Choroid plexus epithelial cell (primary cell): ENCODE measurements around the gene CD22.

Experiments used
- DNase-seq: peaks from one replicate; pipeline ENCODE4 v3.0.0-alpha.2; 2010; ENCODE audit warnings: low read depth
- H3K4me3 ChIP-seq: 2 replicates; pipeline ENCODE4 v1.5.1; 2011; ENCODE audit warnings: low read depth, mild to moderate bottlenecking, control low read depth, low read length, moderate library complexity
- CTCF ChIP-seq: conservative IDR thresholded peaks from 2 replicates; pipeline ENCODE4 v1.5.1; 2011; ENCODE audit warnings: low read depth, mild to moderate bottlenecking, control low read depth, inconsistent platforms, low read length, moderate library complexity

Gene CD22

GRCh38 chr19:35360880-35361420 lies 32.0 kb downstream of the CD22 start:
- H3K4me3 ChIP-seq: no peak overlapping the region
- no peak for TF ChIP-seq CTCF
- no peak for DNase-seq

- no peak overlapping the region for H3K4me3 ChIP-seq
- no peak for DNase-seq
- TF ChIP-seq CTCF: no peak
Observed at GRCh38 chr19:35362261-35363000, 33.4 kb downstream of the CD22 start.

GRCh38 chr19:35363001-35363590 lies 34.1 kb downstream of the CD22 start:
- H3K4me3 ChIP-seq: no peak overlapping the region
- DNase-seq: no peak
- no peak for TF ChIP-seq CTCF

GRCh38 chr19:35363711-35364425 lies 34.9 kb downstream of the CD22 start:
- H3K4me3 ChIP-seq: no peak overlapping the region
- no peak for DNase-seq

GRCh38 chr19:35365303-35365702 lies 36.3 kb downstream of the CD22 start:
- no peak overlapping the region for H3K4me3 ChIP-seq
- no peak for TF ChIP-seq CTCF
- DNase-seq: no peak

More at GRCh38 chr19:35363711-35364425, 34.9 kb downstream of the CD22 start:
- no peak for TF ChIP-seq CTCF

GRCh38 chr19:35368378-35368777 lies 39.4 kb downstream of the CD22 start:
- no peak for TF ChIP-seq CTCF
- DNase-seq: no peak
- H3K4me3 ChIP-seq: no peak overlapping the region
